NK-92 (cell line): Measurements from ENCODE around the gene WASF2.
"Not testable (repeated sequence)": the region's sequence is repeated elsewhere in the genome, so short reads cannot be mapped to it uniquely, and the experiment has no call there.

Experiments used
- DNase-seq: peaks from one replicate; lab custom pipeline; 2025; ENCODE audit not compliant: unreplicated experiment; lab: John Stamatoyannopoulos, UW

Gene WASF2

DNA sequence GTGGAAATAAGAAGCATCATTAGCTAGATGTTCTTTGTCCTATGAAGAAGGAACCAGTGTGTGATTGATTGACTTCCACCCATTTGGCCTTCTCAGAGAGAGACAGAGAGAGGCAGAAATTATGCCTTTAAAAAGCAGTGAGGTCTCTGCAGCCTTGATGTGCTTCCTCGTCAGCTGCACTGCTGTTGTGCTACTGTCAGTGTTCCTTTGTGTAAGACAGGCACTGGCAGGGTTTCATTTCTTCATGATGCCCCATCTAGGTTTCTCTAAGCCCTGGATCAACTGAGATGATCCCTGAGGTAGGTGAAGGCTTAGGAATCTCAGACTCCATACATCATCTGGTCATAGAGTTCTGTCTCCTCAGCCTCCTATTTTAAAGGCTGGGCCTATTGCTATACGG lies 62.6 kb downstream of the WASF2 start:
- DNase-seq, result no peak

DNA sequence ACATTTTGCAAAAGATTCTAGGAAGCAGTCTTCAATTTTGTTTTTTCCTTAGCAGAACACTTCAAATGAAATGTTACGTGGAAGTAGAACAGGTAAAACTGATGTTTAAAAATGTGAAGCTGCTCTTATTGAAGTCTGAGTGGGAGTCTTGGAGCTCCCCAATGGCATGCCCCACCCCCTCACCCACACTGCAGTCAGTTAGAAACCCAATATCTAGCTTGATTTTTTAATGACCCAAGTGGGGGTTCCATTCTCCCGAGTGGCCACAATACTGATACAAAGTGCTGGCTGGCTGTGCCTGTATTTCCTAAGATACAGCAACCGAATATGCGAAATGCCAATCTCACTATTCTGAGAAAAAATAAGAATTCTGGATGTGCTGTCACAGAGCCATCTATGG lies 66.3 kb downstream of the WASF2 start:
- DNase-seq, result no peak

DNA sequence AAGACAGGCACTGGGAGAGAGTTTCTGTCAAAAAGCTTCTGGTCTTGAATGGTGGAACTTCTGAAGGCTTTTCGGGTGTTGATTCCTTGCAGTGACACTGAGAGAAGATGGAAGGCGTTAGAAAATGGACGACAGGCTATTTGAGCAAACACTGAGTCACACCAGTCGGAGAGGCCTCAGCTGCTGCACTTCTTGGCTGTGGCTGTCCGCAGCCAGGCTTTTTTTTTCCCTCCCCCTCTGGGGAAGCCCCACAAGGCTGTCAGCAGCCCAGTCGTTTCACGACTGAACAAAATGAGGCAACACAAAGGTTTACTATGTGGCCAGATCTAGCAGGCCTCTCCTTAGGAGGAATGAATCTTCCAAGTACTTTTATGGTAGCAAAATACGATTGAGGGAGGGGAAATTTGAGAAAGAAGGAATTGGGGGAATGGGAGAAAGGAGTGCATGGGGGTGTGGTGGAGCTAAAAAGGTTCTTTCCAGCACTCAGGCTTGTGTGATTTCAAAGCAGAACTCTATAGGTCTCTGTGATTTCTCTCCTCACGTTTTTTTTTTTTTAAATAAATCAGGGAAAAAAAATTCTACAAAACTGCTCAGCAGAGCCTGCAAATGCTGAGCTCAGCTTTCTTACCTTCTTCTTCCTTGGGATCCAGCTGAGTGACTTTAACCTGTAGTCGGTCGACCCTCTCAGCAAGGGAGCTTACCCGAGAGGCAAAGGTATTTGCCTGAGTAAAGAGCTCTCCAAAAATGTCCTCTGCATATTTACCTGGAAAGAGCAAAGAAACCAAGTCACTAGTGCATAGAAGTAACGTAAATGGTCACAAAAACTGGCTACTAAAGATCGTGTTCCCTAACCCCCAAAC lies 71.4 kb downstream of the WASF2 start:
- no peak for DNase-seq

DNA sequence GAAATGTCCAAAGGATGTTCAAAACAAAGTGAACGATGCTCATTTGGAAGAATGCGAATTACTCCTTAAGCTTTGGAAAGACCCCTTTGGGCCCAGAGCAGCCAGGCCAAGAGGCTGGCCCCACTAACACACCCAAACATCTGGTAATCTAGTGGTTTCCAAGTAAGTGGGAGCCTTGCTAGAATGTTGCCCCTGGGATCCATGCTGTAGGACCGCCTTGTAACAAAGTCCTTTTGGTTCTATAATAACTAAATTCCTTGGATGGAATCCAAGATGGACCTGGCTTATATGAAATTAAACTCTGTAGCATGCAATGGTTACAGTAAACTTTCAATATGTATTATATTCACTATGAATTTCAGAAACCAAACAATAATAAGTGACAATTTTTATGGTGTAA lies 72.3 kb downstream of the WASF2 start:
- no peak for DNase-seq

DNA sequence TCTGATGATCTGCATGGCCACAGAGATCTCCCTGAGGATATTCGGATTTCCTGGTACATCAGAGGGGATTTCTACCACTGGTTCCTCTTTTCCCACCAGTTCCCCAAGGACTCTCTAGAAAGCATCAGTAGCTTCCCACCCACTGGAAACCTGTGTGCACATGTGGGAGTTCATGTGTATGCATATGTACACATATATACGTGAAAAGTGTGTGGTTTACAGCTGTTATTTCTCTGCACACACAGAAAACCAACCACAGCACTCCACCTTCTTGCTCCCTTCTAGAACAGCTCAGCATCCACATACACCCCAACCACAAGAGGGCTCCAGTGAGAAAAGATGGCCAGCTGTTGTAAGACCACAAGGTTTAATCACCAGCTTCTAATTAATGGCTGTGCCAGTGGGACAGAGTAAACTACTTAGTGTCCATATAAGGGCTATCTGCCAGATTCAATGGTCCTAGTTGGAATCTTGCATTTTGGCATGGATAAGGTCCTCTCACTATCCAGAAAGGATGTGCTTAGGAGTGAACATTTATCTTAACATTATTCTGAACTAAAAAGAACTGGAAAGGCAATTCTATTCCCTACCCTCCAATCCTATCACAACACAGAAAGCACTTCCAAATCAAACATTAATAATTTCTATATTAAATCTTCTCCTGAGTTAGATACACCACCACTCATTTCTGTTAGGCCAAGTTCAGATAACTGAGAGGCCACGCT lies 73.4 kb downstream of the WASF2 start:
- no peak for DNase-seq

DNA sequence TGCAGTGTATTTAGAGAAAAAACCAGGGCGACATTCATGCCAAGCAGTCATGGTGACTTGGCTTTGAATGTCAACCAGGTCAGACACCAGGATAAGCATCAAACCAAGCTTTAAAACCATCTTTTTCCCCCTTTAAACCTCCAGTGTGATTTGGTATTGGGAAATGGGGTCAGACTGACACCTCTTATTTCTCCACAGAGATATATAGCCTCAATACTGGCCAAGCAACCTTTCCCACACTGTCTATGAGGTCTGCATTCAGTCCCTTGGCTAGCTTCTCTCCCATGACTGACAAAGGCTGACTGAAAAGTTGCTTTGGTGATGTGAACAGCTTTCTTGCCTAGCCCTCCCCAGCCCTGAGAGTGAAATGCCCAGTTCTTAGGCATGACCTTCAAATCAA lies 75.9 kb downstream of the WASF2 start:
- no peak for DNase-seq

DNA sequence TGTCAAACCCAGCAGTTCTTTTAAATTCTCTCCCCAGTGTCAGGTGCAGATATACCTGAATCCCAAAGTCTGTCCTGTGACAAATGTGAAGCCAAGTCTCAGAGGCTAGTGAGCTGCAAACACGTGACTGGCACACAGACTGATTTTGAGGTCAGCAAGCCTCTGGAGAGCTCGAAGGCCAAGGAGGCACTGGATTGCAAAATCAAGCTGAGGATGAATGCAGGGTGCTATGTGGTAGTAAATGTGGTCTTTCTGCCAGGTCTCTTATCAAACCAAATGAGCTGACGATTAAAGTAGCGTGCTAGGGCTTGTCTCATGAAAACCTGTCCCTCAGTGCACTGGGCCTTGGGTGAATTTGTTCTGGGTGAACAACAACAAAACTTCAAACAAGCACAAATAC lies 77.0 kb downstream of the WASF2 start:
- no peak for DNase-seq

DNA sequence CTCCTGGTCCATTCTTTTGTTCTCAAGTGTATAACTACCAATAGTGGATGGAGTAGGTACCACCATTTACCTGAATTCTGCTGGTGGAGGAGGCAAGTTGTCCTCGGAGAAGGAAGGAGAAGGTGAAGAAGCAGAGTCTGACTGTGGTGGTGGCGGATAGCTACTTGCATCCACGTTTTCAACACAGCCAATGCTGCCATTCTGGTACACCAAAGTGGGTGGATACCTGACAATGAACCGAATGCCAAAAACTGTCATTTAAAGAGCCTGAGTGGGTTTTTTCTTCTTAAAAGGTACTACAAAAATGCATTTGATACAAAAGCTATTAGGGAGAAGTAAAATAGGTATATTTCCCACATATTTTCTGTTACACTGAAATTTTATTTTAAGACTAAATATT lies 77.5 kb downstream of the WASF2 start:
- DNase-seq, result no peak

DNA sequence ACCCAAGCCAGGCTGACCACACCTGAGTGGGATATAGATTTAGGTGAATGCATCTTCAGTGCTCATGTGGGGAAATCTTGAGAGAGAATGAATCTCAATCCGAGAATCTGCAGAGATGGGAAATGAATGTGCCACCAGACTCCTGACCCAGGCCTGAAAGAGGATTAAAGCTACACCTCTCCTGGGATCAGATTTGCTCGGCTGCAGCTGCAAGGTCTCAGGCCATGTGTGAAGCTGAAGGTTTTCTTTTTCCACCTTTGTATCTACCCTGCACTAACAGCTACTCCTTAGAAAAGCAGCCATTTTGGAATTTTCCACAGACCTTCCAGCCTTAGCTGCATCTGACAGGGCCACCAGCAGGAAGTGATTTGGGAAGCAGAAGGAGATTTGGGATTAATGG lies 79.3 kb downstream of the WASF2 start:
- DNase-seq, result no peak

DNA sequence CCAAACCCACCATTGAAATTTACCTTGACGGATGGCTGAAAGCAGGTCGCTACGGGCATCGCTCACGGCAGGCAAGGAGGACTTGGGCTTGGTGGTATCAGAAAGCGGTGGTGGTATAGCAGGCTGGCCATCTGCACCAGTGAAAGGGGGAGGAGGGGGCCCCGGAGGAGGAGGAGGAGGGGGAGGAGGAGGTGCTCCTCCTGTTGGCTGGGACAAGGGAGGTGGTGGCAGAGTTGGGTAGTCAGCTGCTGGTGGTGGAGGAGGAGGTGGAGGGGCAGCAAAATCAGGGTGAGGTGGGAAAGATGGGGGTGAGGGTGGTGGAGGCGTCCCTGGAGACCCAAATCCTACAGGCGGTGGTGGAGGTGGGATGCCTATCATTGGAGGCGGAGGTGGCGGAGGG lies 80.3 kb downstream of the WASF2 start:
- no peak for DNase-seq

DNA sequence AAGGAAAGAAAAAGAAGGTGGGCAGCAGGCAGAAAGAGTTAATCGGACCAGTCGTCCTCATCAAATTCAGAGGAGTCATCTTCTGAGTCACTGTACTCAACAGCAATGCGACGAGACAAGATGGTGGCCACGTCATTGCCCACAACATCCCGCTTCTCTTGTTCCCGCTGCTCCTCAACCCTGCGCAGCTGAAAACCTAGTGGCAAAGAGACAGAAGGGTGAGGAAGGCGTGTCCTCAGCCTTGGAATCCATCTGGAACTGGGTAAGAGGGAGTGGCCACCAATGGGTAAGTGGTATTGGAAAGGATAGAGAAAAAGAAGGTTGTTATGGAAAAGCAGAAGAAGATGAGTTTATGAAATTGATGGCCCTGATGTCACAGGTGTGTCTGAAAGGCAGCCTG lies 81.8 kb downstream of the WASF2 start:
- no peak for DNase-seq

DNA sequence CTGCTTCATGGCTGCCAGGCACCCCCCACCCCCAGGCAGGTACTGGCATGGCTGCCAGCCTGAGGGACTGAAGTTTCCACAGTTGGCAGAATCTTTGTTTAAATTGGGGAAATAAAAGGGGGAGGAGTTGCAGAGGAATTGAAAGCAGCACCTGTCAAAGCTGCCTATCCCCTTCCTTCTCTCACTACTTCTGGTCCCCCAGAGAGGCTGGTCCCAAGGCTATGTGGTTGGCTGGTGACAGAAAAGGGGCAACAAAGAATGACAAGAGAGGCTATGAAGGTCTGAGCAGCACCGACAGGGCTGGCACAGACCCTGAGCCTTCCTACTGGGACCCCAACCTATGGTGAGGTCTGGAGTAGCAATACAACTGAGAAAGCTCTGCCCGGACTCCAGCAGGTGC lies 83.2 kb downstream of the WASF2 start:
- DNase-seq, result not testable (repeated sequence)

DNA sequence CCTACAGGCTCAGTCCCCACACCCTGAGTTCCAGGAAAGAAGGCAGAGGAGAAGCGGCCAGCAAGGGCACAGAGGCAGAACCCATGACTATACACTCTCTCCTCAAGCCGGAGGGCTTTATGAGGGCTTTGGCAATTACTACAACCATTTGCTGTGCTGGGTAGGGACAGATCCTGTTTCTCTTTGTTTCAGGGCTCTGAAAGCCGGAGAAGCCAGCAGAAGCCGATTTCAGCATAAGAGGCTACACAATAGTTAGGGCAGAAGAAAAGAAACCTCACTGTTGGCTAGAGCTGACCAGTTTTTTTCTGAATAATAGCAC lies 83.6 kb downstream of the WASF2 start:
- DNase-seq, result no peak

DNA sequence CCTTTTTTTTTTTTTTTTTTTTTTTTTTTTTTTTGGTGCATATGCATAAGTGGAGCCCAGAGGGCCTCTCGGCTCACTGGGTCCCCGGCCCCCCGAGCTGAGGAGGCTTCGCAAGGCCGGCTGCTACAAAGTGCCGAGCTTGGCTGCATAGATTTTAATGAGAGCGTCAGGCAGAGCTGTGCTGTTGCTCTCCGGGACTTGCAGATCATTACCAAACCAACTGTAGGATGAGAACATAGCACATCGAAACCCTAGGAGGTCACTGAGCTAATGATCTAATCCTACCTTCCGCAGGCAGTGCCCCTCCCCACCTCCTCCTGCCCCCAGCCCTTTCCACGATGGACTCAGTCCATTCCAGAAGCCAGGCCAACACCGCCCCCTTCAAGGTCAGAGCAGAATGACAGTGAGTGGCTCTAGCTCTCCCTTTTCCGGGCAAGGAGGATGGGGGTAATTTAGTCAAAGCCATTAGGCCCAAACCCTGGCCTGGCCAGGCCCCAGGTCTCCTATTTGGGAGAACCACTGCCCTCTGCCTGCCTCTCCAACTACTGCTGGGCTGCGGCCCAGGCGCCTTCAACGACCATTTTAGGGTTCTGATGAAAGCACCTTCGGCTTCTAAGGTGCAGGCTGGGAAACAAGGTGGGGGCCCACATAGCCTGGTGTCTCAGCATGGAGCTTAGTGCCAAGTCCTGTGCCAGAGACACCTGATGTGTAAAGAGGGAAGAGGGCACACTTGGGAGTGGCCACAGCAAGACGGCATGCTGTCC lies 84.2 kb downstream of the WASF2 start:
- DNase-seq, result not testable (repeated sequence)

DNA sequence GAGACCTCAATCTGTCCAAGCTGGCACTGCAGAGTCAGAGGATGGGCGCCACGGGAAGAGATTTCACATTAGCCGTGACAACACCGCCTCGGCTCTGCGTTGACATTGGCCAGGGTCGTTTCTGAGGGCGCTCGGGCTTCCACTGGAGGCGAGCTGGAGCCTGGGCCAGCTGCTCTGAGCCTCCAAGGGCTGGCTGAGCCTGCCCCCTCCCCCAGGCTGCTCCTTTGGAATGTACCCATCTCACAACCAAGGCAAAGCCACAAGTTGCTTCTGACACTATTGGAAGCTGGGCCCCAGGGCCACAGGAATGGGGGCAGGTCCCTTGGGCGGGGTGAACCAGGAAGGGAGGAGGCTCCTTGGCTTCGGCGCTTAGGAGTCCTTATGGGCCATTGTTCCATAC lies 84.9 kb downstream of the WASF2 start:
- DNase-seq, result no peak

DNA sequence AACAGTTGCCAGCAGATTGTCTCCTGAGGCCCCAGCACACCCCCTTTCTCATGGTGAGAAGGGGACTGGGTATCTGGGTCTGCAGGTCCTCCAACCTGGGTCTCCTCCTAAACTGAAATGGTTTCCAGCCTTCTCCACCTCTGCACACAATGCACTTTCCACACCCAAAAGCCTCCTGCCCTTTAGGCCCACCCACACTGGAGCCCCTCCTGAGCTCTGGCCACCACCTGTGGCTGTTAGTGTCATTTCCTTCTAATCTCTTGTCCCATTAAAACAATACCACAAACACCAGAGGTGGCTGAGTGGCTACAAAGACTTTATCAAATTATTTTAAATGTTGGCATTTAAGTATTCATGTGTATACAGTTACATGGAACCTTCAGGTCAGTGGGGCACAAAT lies 86.0 kb downstream of the WASF2 start:
- DNase-seq, result no peak

DNA sequence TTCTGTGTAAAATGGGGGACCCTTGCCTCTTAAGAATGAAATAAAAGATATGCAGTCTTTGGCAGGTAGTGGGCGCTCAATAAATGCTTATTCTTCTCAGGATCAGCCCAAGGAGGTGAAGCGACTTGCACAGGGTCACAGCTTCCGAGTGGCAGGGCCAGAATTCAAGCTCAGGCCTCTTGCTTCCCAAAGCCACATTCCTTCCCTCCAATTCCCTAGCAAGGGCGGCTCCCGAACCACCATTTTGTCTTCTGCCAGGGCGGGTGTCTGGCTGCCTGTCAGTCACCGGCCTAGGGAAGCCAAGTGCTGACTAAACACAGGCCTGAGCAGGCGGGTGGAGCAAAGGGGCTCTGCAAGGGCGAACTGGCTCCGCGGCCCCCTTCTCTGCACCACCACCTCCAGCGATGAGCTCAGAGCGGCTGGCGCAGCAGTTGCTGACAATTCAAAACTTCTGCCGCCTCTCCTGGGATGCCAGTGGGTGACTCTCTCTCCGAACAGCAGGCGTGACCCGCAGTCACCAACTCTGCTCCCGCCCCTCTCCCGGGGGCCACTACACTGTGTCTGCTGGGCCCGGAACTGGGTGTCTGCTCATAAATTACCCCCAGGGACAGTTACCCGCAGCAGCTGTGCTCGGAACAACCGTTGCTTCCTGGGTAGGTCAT lies 86.8 kb downstream of the WASF2 start:
- DNase-seq, result no peak

DNA sequence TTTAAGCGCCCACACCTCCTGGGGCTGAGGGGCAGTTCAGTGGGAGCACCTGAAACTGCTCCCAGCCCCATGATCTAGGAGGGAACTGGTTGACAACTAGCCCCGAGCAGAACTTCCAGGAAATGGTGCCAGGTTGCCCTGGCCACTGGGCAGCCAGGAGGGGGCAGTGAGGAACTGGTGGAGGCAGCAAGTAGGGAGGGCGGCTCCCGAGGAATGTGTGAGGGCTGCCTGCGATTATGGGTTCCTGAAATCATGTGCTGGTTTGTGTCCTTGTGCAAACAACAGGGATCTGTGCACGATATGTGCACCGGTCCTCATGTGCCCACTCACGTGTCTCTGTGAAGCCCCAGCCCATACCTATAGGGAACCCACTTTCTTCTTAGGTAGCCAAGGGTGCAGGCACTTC lies 87.6 kb downstream of the WASF2 start:
- no peak for DNase-seq

DNA sequence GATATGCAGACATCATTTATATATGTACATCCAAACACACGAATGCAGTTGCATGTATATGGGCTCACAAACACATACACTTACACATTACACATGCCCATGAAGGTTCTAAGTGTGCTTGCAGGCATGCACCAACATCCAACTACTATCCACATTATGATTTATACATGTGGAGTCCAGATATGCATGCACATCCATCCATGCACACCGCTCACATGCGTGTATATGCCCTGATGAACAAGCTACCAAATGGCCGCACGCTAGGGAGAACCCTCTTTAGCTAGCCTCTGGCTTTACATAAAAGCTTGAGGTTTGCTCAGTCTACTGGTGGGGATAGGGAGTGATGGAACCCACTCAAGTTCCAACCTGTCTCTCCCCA lies 89.0 kb downstream of the WASF2 start:
- no peak for DNase-seq

DNA sequence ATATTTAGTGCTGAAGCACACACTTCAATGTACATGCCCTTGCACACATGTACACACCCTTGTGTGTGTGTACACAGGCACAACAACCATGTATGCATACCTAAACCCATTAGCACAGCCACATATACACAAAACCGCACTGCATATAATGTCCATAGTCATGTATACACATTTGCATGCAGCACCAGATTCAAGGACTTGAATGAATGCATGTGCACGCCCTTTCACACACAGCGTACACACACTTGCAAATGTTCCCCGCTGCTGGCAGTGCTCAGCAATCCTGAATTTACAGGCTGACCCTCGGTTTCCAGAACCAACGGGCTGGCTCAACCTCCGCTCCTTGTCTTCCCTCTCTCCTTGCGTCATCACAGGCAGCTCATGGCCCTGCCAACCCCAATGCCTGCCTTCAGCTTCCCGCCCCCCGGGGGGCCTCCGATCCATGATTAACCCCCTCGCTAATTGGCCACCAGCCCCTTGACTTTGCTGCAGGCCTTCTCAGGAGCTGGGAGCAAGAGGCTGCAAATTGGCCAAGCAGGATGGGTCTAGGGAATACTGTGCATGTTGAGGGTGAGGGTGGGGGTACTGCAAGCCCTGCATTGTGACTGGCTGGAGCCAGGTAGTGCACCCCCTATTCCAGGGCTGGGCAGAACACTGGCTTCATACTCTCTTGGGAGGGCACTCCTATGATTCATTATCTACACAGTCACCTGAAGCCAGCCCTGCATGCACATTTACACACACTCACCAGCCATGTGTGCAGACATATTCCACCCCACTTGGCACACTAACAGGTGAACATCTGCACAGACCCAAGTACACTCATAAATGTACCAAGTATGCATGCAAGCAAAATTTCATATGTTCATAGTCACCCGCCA lies 89.6 kb downstream of the WASF2 start:
- DNase-seq, result no peak
